HepG2 (cell line): ENCODE results near the gene LYPD1. TPM values are rescaled to one million over a fixed set of nuclear protein-coding genes. Genes with fewer than 3 reads are reported as not detected.

Experiments used
- ATAC-seq: fragments of 200-7000 bp; cut with Tn5 transposase; 3 replicates; pipeline ENCODE4 v1.9.1; 2020; ENCODE audit warnings: mild to moderate bottlenecking, moderate library complexity
- BruUV-seq: library from RNA; stranded (reverse); fragments of 400-500 nt; replicated peaks from 2 replicates; lab custom pipeline; 2021; lab: Mats Ljungman, UMichigan
- CTCF ChIA-PET: fragments of 300-600 bp; formaldehyde crosslinking; extraction: SDS; loops from one replicate; lab custom pipeline; 2021; ENCODE audit warnings: low total read pairs, inconsistent platforms, low intra/inter-chr PET ratio; lab: Yijun Ruan, JAX
- POLR2A ChIA-PET: fragments of 350-600 bp; sonication (Branson Sonifier 250); formaldehyde crosslinking; loops from one replicate; lab custom pipeline; 2020; ENCODE audit warnings: antibody characterized with exemption, inconsistent platforms; lab: Yijun Ruan, JAX
- DNase-seq: peaks from one replicate; pipeline ENCODE4 v3.0.0-alpha.2; 2015; ENCODE audit warnings: low spot score
- FAIRE-seq: peaks from 3 replicates; lab custom pipeline; 2011; peaks lifted over from hg19 to GRCh38; lab: Jason Lieb, UNC
- H2AFZ ChIP-seq: one replicate; pipeline ENCODE4 v1.6.1; 2011; ENCODE audit warnings: low read length, inconsistent platforms
- H3K27ac ChIP-seq: fragments of 300-600 bp; 3 replicates; pipeline ENCODE4 v1.8.0; 2011; ENCODE audit warnings: mixed run types, mild to moderate bottlenecking, mixed read lengths, low read length, inconsistent platforms; ENCODE audit not compliant: insufficient read depth; ENCODE audit errors: extremely low read length
- H3K27me3 ChIP-seq, 2 experiments: fragments of 200-600 bp in 1 of 2; 2 replicates in 1 of 2; 3 replicates in 1 of 2; pipeline versions ENCODE4 v1.6.0 to v1.8.0; 2011; ENCODE audit warnings: low read length in 2 of 2, mild to moderate bottlenecking in 2 of 2, moderate library complexity in 2 of 2, inconsistent platforms in 1 of 2; ENCODE audit not compliant: insufficient read depth in 2 of 2, control insufficient read depth in 1 of 2
- H3K36me3 ChIP-seq, 2 experiments: fragments of 200-600 bp in 1 of 2; replicated peaks in 1 of 2; 2 replicates in 1 of 2; 3 replicates in 1 of 2; pipeline versions ENCODE4 v1.5.1 to v1.8.0; 2011; ENCODE audit warnings: low read length in 2 of 2, inconsistent platforms in 1 of 2; ENCODE audit not compliant: insufficient read depth in 2 of 2, control insufficient read depth in 1 of 2
- H3K4me1 ChIP-seq: 2 replicates; pipeline ENCODE4 v1.5.1; 2012; ENCODE audit warnings: low read length, inconsistent platforms; ENCODE audit not compliant: insufficient read depth
- H3K4me2 ChIP-seq: 2 replicates; pipeline ENCODE4 v1.6.0; 2011; ENCODE audit warnings: low read depth, low read length, inconsistent platforms
- H3K4me3 ChIP-seq, 3 experiments: fragments of 200-600 bp in 1 of 3; sonication (generic), shearing (Covaris generic) in 1 of 3; replicated peaks in 1 of 3; 2 replicates each; pipeline ENCODE4 v1.5.1; 2011 to 2016; ENCODE audit warnings: low read length in 3 of 3, inconsistent platforms in 2 of 3, low read depth in 2 of 3, mild to moderate bottlenecking in 2 of 3, control low read depth in 1 of 3, mixed read lengths in 1 of 3; ENCODE audit not compliant: insufficient read depth in 1 of 3
- H3K79me2 ChIP-seq: one replicate; pipeline ENCODE4 v1.6.1; 2011; ENCODE audit warnings: low read length, inconsistent platforms; ENCODE audit not compliant: insufficient read depth
- H3K9ac ChIP-seq: 2 replicates; pipeline ENCODE4 v1.6.0; 2011; ENCODE audit warnings: mild to moderate bottlenecking, low read depth, low read length, inconsistent platforms; ENCODE audit not compliant: insufficient read depth
- H3K9me3 ChIP-seq: 2 replicates; pipeline ENCODE4 v1.5.1; 2012; ENCODE audit warnings: mild to moderate bottlenecking, low read length
- H4K20me1 ChIP-seq: 2 replicates; pipeline ENCODE4 v1.6.0; 2011; ENCODE audit warnings: inconsistent platforms, mild to moderate bottlenecking, low read length, moderate library complexity; ENCODE audit not compliant: insufficient read depth
- ARNTL ChIP-seq: sonication (generic); formaldehyde crosslinking; IDR thresholded peaks from 2 replicates; pipeline ENCODE4 v1.4.0; 2020; ENCODE audit warnings: mild to moderate bottlenecking, missing genetic modification reagents
- CREM ChIP-seq, 2 experiments: sonication (generic) in 1 of 2; formaldehyde crosslinking in 1 of 2; IDR thresholded peaks; 2 replicates each; pipeline versions ENCODE4 v1.4.0 to v1.6.1; 2016 to 2020; ENCODE audit warnings: antibody characterized with exemption in 1 of 2, mild to moderate bottlenecking in 1 of 2, missing genetic modification reagents in 1 of 2
- FLYWCH1 ChIP-seq: sonication (generic); formaldehyde crosslinking; IDR thresholded peaks from 2 replicates; pipeline ENCODE4 v1.8.1; 2023; ENCODE audit warnings: mild to moderate bottlenecking, missing genetic modification reagents
- MEF2D ChIP-seq: sonication (generic); formaldehyde crosslinking; IDR thresholded peaks from 2 replicates; pipeline ENCODE4 v1.5.1; 2020; ENCODE audit warnings: mild to moderate bottlenecking, missing genetic modification reagents
- NR2F1 ChIP-seq, 2 experiments: fragments of 450-650 bp in 1 of 2; formaldehyde crosslinking in 1 of 2; IDR thresholded peaks; 2 replicates each; pipeline versions ENCODE4 v1.5.0 to v1.6.1; 2016 to 2020; ENCODE audit warnings: mild to moderate bottlenecking in 1 of 2, missing compliant biosample characterization in 1 of 2, missing genetic modification reagents in 1 of 2, moderate library complexity in 1 of 2
- PLRG1 ChIP-seq: fragments of 450-650 bp; conservative IDR thresholded peaks from 2 replicates; pipeline ENCODE4 v1.6.1; 2016
- SP4 ChIP-seq: sonication (generic); formaldehyde crosslinking; IDR thresholded peaks from 2 replicates; pipeline ENCODE4 v1.8.1; 2023; ENCODE audit warnings: mild to moderate bottlenecking, missing genetic modification reagents
- SP5 ChIP-seq: IDR thresholded peaks from 2 replicates; pipeline ENCODE4 v1.6.1; 2016; ENCODE audit warnings: low read depth, borderline replicate concordance
- STAT5B ChIP-seq: sonication (generic); formaldehyde crosslinking; IDR thresholded peaks from 2 replicates; pipeline ENCODE4 v1.4.0; 2020; ENCODE audit warnings: missing genetic modification reagents
- ZIK1 ChIP-seq: sonication (generic); formaldehyde crosslinking; IDR thresholded peaks from 2 replicates; pipeline ENCODE4 v1.5.0; 2020; ENCODE audit warnings: mild to moderate bottlenecking, low read depth, missing genetic modification reagents, borderline replicate concordance
- ZNF432 ChIP-seq: sonication (generic); formaldehyde crosslinking; IDR thresholded peaks from 2 replicates; pipeline ENCODE4 v1.5.0; 2020; ENCODE audit warnings: missing genetic modification reagents, mild to moderate bottlenecking, borderline replicate concordance
- ZNF546 ChIP-seq: sonication (generic); formaldehyde crosslinking; conservative IDR thresholded peaks from 2 replicates; pipeline ENCODE4 v1.8.1; 2023; ENCODE audit warnings: mild to moderate bottlenecking, missing genetic modification reagents
- ZNF616 ChIP-seq: sonication (generic); formaldehyde crosslinking; IDR thresholded peaks from 2 replicates; pipeline ENCODE4 v1.5.0; 2020; ENCODE audit warnings: low read depth, mild to moderate bottlenecking, missing genetic modification reagents
- ZNF775 ChIP-seq: sonication (generic); formaldehyde crosslinking; IDR thresholded peaks from 2 replicates; pipeline ENCODE4 v1.4.0; 2020; ENCODE audit warnings: missing genetic modification reagents, mild to moderate bottlenecking, moderate library complexity, borderline replicate concordance
- ZSCAN20 ChIP-seq: sonication (generic); formaldehyde crosslinking; IDR thresholded peaks from 2 replicates; pipeline ENCODE4 v1.4.0; 2020; ENCODE audit warnings: missing genetic modification reagents, mild to moderate bottlenecking, borderline replicate concordance
- ZSCAN30 ChIP-seq: sonication (generic); formaldehyde crosslinking; IDR thresholded peaks from 2 replicates; pipeline ENCODE4 v1.5.0; 2020; ENCODE audit warnings: mild to moderate bottlenecking, missing genetic modification reagents
- WGBS: methylation state at CpG from one replicate; pipeline ENCODE4 v1.1.6; 2017; ENCODE audit warnings: low lambda C conversion rate; 5-methylcytosine and 5-hydroxymethylcytosine counted together
- in situ Hi-C: cut with HindIII; loops from 2 replicates; pipeline ENCODE4 v1.10.0; 2017; ENCODE audit warnings: low pct_unique_long_range_greater_than_20kb; ENCODE audit not compliant: extremely low pct_ligation_motif_present
- intact Hi-C: fragments of 100-400 bp; cut with micrococcal nuclease; formaldehyde crosslinking; loops from one replicate; pipeline ENCODE4 v1.10.0; 2022; ENCODE audit not compliant: unreplicated experiment
- polyA plus RNA-seq, 8 experiments: library from polyadenylated mRNA; depleted of rRNA in 3 of 8; stranded (reverse) in 7 of 8; unstranded in 1 of 8; fragments of >200 nt; fragmentation: Illumina TruSeq in 4 of 8; extraction: Trizol in 4 of 8; gene quantifications; 2 replicates each; pipeline versions ENCODE4 v1.2.1 to v1.2.3, GENCODE V29; 2011 to 2016; ENCODE audit warnings: low read depth in 4 of 8, missing spikeins in 1 of 8, mixed read lengths in 1 of 8; ENCODE audit not compliant: insufficient read depth in 1 of 8
- total RNA-seq, 5 experiments: library from RNA; depleted of rRNA; stranded (reverse); fragments of >200 nt; fragmentation: Illumina TruSeq; extraction: Trizol; gene quantifications; 2 replicates each; pipeline ENCODE4 v1.2.3, GENCODE V29; 2016; ENCODE audit warnings: low read depth in 1 of 5
- TF ChIP-seq, protein P1 (sequence below): sonication (generic); formaldehyde crosslinking; IDR thresholded peaks from 2 replicates; pipeline ENCODE4 v1.5.0; 2020; ENCODE audit warnings: missing genetic modification reagents, mild to moderate bottlenecking, borderline replicate concordance
- TF ChIP-seq, protein P2 (sequence below): sonication (generic); formaldehyde crosslinking; IDR thresholded peaks from 2 replicates; pipeline ENCODE4 v1.5.1; 2020; ENCODE audit warnings: mild to moderate bottlenecking, moderate library complexity, missing genetic modification reagents
- TF ChIP-seq, protein P3 (sequence below): IDR thresholded peaks from 2 replicates; pipeline ENCODE4 v1.6.1; 2016; ENCODE audit warnings: missing genetic modification reagents, missing compliant biosample characterization

LYPD1 gene
- total and polyA plus RNA-seq, 2 of the 13 experiments (the other 11 are each of a cell fraction or from before 2014, with no cell fraction given): not detected

DNA sequence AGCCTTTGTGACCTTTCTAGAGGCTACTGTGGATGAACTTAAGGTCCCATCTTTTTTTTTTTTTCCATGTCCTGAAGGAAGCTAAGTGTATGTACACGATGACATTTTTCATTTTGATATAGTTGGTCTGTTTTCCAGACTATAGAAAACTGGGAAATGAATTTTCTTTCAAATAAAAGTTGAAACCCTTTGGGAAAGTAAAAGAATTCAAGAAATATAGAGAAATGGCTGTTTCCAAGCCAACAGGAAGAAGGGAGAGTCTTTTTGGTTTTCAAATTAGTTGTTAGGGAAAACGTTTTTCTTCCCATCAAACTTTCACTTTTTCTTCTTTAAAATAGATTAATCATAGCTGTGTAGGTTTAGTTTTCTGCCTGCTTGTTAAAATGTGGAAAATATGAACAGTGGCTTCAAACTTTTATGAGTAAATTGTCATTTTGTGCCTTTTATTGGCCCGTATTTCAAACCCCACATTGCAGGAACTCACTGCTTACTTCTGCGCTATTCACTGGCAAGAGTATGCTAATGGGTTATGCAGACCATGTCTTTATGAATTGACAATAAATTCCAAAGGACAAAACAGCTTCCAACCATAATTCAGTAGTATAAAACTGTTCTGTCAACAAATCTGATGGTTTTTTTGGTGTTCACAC lies 27.7 kb upstream of the LYPD1 start (continued):
- TF ChIP-seq SP4 (no peak), NR2F1 (CRISPR knock-in tag; IDR thresholded peaks at IDR 0.05) (no peak), ZNF546 (CRISPR knock-in tag) (no peak)
- TF ChIP-seq, protein P1, sequence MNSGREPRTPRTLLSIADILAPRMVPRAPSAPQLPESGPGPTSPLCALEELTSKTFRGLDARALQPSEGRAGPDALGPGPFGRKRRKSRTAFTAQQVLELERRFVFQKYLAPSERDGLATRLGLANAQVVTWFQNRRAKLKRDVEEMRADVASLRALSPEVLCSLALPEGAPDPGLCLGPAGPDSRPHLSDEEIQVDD (CRISPR knock-in tag): no peak

DNA sequence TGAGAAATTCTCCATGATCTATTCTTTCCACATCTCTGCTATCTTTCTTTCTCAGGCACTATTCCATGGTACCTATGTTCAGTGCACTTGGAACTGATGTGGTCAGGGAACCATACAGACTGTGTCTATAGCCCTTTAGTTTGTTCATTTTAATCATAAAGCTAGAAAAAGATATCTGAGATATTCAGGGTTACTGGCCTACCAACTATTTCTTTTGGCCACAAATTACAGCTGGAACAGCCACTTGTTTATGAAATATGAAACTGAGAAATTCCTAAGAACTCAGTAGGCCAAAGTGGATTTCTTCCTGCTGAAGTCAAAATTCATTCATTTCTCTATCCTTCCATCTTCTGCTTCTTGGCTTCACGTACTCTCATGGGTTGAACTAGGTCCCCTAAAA lies 22.8 kb upstream of the LYPD1 start:
- in situ Hi-C loops: no loop called here
- intact Hi-C loops: no loop called here
- no peak overlapping the region for H3K27ac ChIP-seq
- BruUV-seq: no TSS peak
- no peak overlapping the region for H3K4me3 ChIP-seq
- no peak for DNase-seq
- FAIRE-seq: no peak
- H3K9ac ChIP-seq: no peak overlapping the region
- H3K9me3 ChIP-seq: no peaks in the 10 kb centered on the region
- no peaks in the 10 kb centered on the region for H4K20me1 ChIP-seq
- no peaks in the 10 kb centered on the region for H3K36me3 ChIP-seq
- WGBS: 38% methylated on average over 1 of the region's 1 CpG
- no peaks in the 10 kb centered on the region for H3K4me1 ChIP-seq
- no peak overlapping the region for H3K4me2 ChIP-seq
- H3K27me3 ChIP-seq: no peaks in the 10 kb centered on the region
- H3K79me2 ChIP-seq: no peaks in the 10 kb centered on the region
- ATAC-seq: no peak
- CTCF ChIA-PET: no interaction called here
- POLR2A ChIA-PET: no interaction called here
- no peak overlapping the region for H2AFZ ChIP-seq
- TF ChIP-seq ZNF775 (CRISPR knock-in tag) (no peak), SP5 (CRISPR knock-in tag) (no peak), ZSCAN30 (CRISPR knock-in tag) (no peak), ZSCAN20 (CRISPR knock-in tag) (no peak), ARNTL (no peak), ZIK1 (no peak), MEF2D (CRISPR knock-in tag) (no peak), ZNF432 (CRISPR knock-in tag) (no peak), STAT5B (CRISPR knock-in tag) (no peak), CREM (IDR thresholded peaks at IDR 0.05) (no peak), CREM (CRISPR knock-in tag; IDR thresholded peaks at IDR 0.05) (no peak), ZNF616 (CRISPR knock-in tag) (no peak), FLYWCH1 (CRISPR knock-in tag) (no peak), PLRG1 (no peak)
- TF ChIP-seq, protein P2, sequence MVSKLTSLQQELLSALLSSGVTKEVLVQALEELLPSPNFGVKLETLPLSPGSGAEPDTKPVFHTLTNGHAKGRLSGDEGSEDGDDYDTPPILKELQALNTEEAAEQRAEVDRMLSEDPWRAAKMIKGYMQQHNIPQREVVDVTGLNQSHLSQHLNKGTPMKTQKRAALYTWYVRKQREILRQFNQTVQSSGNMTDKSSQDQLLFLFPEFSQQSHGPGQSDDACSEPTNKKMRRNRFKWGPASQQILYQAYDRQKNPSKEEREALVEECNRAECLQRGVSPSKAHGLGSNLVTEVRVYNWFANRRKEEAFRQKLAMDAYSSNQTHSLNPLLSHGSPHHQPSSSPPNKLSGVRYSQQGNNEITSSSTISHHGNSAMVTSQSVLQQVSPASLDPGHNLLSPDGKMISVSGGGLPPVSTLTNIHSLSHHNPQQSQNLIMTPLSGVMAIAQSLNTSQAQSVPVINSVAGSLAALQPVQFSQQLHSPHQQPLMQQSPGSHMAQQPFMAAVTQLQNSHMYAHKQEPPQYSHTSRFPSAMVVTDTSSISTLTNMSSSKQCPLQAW (CRISPR knock-in tag): no peak
- TF ChIP-seq, protein P3, sequence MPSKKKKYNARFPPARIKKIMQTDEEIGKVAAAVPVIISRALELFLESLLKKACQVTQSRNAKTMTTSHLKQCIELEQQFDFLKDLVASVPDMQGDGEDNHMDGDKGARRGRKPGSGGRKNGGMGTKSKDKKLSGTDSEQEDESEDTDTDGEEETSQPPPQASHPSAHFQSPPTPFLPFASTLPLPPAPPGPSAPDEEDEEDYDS (CRISPR knock-in tag): no peak
